GM20000 (cell line): ENCODE data around the gene TMEM219.
"Not testable (repeated sequence)": the region's sequence is repeated elsewhere in the genome, so short reads cannot be mapped to it uniquely, and the experiment has no call there.

ENCODE experiments used
- DNase-seq: peaks from one replicate; pipeline ENCODE4 v3.0.0; 2012; ENCODE audit warnings: low spot score
- TF ChIP-seq, protein P1 (sequence below): IDR thresholded peaks from 2 replicates; pipeline ENCODE4 v1.5.1; 2012; ENCODE audit warnings: mild to moderate bottlenecking, control low read depth; ENCODE audit errors: extremely low read depth, missing control alignments

The TMEM219 gene

DNA sequence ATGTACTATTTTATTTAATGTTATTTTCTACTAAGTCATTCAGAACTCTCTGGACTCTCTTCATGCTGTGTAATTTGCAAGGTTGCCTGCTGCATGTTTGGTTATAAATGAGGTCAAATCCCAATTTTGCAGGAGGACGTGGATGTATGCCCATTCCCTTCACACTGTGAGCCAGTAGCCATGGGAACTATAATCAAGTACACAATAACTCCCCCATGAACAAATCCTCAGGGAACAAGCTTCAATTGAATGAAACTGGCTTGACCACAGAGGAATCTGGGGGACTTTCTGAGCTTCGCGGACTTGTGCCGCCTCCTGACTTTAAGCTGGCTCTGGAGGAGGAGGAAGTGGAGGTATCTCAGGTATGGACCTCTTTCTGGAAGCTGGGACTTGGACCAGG, 21.2 kb upstream of the TMEM219 start:
- TF ChIP-seq, protein P1, sequence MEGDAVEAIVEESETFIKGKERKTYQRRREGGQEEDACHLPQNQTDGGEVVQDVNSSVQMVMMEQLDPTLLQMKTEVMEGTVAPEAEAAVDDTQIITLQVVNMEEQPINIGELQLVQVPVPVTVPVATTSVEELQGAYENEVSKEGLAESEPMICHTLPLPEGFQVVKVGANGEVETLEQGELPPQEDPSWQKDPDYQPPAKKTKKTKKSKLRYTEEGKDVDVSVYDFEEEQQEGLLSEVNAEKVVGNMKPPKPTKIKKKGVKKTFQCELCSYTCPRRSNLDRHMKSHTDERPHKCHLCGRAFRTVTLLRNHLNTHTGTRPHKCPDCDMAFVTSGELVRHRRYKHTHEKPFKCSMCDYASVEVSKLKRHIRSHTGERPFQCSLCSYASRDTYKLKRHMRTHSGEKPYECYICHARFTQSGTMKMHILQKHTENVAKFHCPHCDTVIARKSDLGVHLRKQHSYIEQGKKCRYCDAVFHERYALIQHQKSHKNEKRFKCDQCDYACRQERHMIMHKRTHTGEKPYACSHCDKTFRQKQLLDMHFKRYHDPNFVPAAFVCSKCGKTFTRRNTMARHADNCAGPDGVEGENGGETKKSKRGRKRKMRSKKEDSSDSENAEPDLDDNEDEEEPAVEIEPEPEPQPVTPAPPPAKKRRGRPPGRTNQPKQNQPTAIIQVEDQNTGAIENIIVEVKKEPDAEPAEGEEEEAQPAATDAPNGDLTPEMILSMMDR: no peak
- no peak for DNase-seq

DNA sequence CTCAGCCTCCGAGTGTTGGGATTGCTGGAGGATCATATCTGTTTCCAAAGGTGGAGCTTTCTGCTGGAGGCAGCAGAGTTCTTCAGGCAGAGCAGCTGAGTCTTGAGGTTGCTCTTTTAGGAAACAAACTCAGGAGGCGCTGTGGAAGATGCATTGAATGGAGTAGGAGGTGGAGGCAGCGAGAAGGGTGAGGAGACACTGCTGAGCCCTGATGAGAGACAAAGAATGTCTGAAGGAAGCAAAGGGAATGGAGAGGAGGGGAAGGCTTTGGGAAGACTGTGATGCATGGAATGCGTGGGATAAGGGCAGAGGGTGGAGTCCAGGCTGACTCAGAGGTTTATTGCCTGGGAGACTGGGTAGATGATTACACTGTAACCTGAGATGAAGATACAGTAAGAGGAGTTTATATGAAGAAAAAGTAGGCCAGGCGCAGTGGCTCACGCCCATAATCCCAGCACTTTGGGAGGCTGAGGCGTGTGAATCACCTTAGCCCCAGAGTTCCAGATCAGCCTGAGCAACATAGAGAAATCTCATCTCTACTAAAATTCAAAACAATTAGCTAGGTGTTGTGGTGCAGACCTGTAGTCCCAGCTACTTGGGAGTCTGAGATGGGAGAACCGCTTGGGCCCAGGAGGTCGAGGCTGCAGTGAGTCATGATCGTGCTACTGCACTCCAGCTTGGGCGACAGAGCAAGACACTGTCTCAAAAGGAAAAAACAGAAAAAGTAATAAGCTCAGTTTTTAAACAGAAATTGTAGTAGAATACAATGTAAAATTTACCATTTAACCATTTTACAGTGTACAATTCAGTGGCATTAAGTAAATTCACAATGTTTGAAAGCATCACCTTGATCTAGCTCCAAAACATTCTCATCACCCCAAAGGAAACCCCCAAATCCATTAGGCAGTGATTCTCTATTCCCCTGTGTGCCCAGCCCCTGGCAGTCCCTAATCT, 17.8 kb upstream of the TMEM219 start:
- no peak for DNase-seq
- TF ChIP-seq, protein P1: no peak

DNA sequence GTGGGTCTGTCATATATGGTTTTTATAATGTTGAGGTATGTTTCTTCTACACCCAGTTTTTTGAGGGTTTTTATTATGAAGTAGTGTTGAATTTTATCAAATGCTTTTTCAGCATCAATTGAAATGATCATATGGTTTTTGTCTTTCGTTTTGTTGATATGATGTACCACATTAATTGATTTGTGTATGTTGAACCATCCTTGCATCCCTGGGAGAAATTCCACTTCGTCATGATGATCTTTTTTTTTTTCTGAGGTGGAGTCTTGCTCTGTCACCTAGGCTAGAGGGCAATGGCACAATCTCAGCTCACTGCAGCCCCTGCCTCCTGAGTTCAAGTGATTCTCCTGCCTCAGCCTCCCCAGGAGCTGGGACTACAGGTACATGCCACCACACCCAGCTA, 14.0 kb upstream of the TMEM219 start:
- no peak for DNase-seq
- TF ChIP-seq, protein P1: no peak

DNA sequence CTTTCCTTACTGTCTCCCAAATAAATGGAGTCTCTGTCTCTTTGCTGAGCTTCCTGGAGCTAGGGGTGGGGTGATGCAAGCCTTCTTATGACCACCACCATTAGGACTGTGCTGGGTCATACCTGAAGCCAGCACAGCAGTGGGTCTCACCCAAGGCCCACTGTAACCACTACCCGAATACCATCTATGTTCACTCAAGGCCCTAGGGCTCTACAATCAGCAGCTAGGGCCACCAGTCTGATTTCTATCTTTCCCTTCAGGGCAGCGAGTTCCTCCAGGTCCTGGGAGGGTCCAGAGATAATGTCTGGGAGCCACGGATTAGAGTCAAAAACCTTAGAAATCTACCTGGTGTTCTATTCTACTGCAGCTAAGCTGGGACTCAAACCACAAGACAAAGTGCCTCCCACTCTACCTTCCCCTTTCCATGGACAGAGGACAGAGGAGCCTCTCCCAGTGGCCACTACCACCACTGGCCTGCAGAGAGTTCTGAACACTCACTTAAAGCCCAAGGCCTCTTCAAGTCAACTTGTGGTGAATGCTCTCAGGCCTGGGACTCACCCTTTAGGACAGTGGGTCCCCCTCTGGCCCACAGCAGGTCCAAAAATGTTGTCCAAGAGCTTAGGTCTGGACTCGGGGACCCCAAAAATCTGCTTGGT, 10.9 kb upstream of the TMEM219 start:
- DNase-seq: no peak
- TF ChIP-seq, protein P1: no peak

DNA sequence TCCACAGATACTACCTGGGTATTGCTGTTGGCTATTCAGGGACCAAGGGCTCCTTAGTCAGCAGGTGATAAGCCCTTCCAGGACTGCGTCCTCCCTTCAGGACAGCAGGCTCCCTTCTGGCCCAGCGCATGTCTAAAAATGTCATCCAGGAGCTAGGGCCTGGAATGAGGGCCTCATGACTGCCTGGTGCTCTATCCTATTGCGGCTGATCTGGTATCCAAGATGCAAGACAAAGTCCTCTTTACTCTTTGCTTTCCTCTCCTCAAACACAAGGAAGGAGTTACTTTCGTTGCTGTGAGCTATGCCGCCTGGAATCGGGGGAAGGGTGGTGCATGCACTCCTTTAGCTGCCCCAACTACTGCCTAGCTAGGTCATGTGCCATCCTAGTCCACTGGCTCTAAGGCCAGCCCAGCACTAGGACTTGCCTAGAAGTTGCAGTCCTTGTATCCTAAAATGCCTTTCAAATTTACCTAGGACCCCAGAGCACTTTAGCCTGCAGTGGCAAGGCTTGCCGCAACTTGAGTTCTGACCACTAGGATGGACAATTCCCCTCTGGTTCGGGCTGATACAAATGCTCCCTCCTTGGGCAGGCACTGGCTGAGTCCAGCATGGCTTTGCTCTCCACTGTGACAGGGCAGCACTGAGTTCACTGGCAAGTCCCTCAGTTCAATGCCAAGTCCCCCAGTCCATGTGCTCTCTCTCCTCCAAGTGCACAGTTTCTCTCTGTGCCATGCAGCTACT, 10.1 kb upstream of the TMEM219 start:
- no peak for DNase-seq
- TF ChIP-seq, protein P1: no peak

DNA sequence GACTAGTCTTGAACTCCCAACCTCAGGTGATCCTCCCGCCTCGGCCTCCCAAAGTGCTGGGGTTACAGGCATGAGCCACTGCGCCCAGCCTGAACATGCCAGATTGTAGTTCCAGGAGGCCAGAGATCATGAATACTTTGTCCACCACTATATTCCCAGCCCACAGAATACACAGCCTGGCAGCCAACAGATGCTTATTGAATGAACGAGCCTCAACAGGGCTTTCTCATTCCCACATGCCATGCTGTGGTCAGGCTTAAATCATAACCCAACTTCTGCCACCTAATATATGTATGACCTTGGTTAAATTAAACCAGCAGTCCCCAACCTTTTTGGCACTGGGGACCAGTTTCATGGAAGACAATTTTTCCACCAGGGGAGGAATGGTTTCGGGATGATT, 3.1 kb upstream of the TMEM219 start:
- DNase-seq: no peak
- TF ChIP-seq, protein P1: no peak

DNA sequence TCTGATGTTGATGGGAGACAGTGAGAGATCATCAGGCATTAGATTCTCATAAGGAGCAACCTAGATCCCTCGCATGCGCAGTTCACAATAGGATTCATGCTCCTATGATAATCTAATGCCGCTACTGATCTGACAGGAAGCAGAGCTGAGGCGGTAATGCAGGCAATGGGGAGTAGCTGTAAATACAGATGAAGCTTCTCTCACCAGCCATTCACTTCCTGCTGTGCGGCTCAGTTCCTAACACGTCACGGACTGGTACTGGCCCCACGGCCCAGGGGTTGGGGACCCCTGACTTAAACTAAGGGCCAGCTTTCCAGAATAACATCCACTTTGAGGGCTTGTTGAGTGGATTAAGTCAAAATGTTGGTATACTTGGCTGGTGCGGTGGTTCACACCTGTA, 2.6 kb upstream of the TMEM219 start:
- TF ChIP-seq, protein P1: no peak
- no peak for DNase-seq

DNA sequence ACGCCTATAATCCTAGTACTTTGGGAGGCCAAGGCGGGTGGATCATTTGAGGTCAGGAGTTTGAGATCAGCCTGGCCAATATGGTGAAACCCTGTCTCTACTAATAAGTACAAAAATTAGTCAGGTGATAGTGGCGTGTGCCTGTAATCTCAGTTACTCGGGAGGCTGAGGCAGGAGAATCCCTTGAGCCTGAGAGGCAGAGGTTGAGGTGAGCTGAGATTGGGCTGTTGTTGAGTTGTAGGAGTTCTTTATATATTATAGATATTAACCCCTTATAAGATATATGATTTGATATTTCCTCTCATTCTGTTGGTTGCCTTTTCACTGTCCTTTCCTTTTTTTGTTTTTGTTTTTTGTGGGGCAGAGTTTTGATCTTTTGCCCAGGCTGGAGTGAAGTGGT, 2.1 kb upstream of the TMEM219 start:
- DNase-seq: not testable (repeated sequence)
